HFFc6 (cell line): ENCODE measurements around the gene BRIP1. TPM values are rescaled to one million over a fixed set of nuclear protein-coding genes. Genes with fewer than 3 reads are reported as not detected.
"Not testable (repeated sequence)": the region's sequence is repeated elsewhere in the genome, so short reads cannot be mapped to it uniquely, and the experiment has no call there.

Source experiments
- DNase-seq: peaks from one replicate; pipeline ENCODE4 v3.0.0-alpha.2; 2018
- H3K27ac Mint-ChIP-seq: 2 replicates; pipeline ENCODE4 v1.8.0; 2020; ENCODE audit warnings: mild to moderate bottlenecking, mixed read lengths
- H3K27me3 Mint-ChIP-seq: 2 replicates; pipeline ENCODE4 v1.8.0; 2021; ENCODE audit warnings: mild to moderate bottlenecking, moderate library complexity, mixed read lengths; ENCODE audit not compliant: insufficient read depth
- H3K36me3 Mint-ChIP-seq: 2 replicates; pipeline ENCODE4 v1.8.0; 2021; ENCODE audit warnings: low read depth, mixed read lengths
- H3K4me1 Mint-ChIP-seq: 2 replicates; pipeline ENCODE4 v1.8.0; 2020; ENCODE audit warnings: low read depth, mixed read lengths
- H3K4me3 Mint-ChIP-seq: 2 replicates; pipeline ENCODE4 v1.8.0; 2020; ENCODE audit warnings: mild to moderate bottlenecking, moderate library complexity, mixed read lengths
- H3K9me3 Mint-ChIP-seq: 2 replicates; pipeline ENCODE4 v1.8.0; 2020; ENCODE audit warnings: mild to moderate bottlenecking, mixed read lengths
- total RNA-seq, 6 experiments: library from RNA; stranded (reverse); fragmentation: NEBNext Ultra II Directional; extraction: Animal tissue kit (Norgen Biotek cat#: 25700); gene quantifications; 2 replicates in 1 of 6; 3 replicates in 5 of 6; pipeline ENCODE4 v1.2.3, GENCODE V29; 2021
- TF ChIP-seq, protein P1 (sequence below): fragments of 200-600 bp; sonication (generic); IDR thresholded peaks from 2 replicates; pipeline ENCODE4 v1.5.0; 2021; ENCODE audit warnings: antibody characterized with exemption, mild to moderate bottlenecking

Gene BRIP1
- total RNA-seq, 6 experiments from 2014 or later: 4.6 to 9.7 (median 8.5) TPM

DNA sequence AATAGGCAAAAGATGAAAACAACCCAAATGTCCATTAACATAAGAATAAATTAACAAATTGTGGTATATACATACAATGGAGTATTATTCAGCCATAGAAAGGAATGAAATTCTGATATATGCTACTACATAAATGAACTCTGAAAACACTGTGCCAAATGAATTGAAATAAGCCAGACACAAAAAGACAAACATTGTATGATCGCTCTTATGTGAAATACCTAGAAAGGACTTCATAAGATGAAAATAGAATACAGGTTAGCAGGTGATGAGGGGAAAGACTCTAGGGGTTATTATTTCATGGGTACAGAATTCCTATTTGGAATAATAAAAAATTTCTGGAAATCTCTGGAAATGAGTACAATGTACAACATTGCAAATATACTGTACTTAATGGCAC lies 80.2 kb downstream of the BRIP1 start:
- no peaks in the 10 kb centered on the region; the same call in 1 of the 2 replicates for H3K36me3 Mint-ChIP-seq
- no peaks in the 10 kb centered on the region for H3K4me1 Mint-ChIP-seq
- no peak overlapping the region for H3K4me3 Mint-ChIP-seq
- TF ChIP-seq, protein P1, sequence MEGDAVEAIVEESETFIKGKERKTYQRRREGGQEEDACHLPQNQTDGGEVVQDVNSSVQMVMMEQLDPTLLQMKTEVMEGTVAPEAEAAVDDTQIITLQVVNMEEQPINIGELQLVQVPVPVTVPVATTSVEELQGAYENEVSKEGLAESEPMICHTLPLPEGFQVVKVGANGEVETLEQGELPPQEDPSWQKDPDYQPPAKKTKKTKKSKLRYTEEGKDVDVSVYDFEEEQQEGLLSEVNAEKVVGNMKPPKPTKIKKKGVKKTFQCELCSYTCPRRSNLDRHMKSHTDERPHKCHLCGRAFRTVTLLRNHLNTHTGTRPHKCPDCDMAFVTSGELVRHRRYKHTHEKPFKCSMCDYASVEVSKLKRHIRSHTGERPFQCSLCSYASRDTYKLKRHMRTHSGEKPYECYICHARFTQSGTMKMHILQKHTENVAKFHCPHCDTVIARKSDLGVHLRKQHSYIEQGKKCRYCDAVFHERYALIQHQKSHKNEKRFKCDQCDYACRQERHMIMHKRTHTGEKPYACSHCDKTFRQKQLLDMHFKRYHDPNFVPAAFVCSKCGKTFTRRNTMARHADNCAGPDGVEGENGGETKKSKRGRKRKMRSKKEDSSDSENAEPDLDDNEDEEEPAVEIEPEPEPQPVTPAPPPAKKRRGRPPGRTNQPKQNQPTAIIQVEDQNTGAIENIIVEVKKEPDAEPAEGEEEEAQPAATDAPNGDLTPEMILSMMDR: no peak
- H3K27ac Mint-ChIP-seq: no peak overlapping the region
- no peaks in the 10 kb centered on the region for H3K27me3 Mint-ChIP-seq
- no peaks in the 10 kb centered on the region for H3K9me3 Mint-ChIP-seq
- no peak for DNase-seq

DNA sequence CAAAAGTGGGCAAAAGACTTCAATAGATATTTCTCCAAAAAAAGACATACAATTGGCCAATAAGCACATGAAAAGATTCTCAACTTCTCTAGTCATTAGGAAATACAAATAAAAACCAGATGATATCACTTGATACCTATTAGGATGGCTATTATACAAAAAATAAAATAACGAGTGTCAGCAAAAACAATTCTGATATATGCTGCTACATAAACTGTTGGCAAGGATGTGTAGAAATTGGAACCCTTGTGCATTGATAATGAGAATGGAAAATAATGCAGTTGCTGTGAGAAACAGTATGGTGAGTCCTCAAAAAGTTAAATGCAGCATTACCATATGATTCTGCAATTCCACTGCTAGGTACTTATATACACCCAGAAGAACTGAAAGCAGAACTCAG lies 80.6 kb downstream of the BRIP1 start:
- DNase-seq: no peak
- no peaks in the 10 kb centered on the region for H3K27me3 Mint-ChIP-seq
- no peaks in the 10 kb centered on the region for H3K4me1 Mint-ChIP-seq
- TF ChIP-seq, protein P1: no peak
- no peak overlapping the region for H3K4me3 Mint-ChIP-seq
- no peak overlapping the region for H3K27ac Mint-ChIP-seq
- no peaks in the 10 kb centered on the region; the same call in 1 of the 2 replicates for H3K36me3 Mint-ChIP-seq
- H3K9me3 Mint-ChIP-seq: no peaks in the 10 kb centered on the region

DNA sequence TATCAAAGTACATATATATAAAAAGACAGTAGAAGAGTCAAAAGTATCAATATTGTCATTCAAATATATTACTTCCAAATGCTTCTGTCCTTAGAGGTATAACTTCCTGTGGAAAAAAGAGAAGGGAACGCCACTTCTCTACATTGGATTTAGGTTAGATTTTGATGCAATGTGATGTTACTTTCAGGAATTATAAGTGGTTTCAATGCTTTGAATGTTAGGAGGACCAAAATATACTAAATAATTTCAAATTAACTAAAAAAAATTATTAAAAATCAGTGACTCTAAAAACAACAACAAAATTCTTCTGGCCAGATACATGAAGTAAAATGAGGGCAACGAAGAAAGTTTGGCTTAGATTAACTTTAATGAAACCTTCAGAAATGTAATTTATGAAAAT lies 88.0 kb downstream of the BRIP1 start:
- TF ChIP-seq, protein P1: no peak
- peaks cover 38% of the 10 kb centered on the region for H3K4me1 Mint-ChIP-seq
- H3K9me3 Mint-ChIP-seq: peaks cover 13% of the 10 kb centered on the region
- H3K4me3 Mint-ChIP-seq: no peak overlapping the region
- no peak for DNase-seq
- H3K27ac Mint-ChIP-seq: no peak overlapping the region
- no peaks in the 10 kb centered on the region for H3K27me3 Mint-ChIP-seq
- peaks cover 27% of the 10 kb centered on the region for H3K36me3 Mint-ChIP-seq

DNA sequence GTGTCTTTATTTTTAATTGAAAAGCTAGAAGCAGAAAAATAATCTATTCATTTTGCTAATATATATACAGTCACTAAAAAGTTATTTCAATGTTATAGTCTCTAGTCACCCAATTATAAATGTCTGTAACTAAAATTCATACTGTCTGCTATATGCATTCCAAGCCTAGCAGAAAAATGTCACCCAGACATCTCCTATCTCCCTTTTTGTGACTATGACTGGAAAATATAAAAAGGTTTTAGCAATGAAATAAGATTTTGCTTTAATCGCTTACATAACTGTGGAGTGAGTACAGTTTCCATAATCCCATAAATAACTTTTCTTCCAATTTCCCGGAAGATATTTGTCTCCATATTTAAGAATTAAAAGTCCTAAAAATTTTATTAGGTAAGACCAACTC lies 88.6 kb downstream of the BRIP1 start:
- no peak for DNase-seq
- Mint-ChIP-seq H3K4me1 (peaks cover 44% of the 10 kb centered on the region), H3K4me3 (no peak overlapping the region), H3K9me3 (peaks cover 17% of the 10 kb centered on the region), H3K27ac (no peak overlapping the region), H3K27me3 (no peaks in the 10 kb centered on the region; the same call in 1 of the 2 replicates), H3K36me3 (peaks cover 33% of the 10 kb centered on the region)
- TF ChIP-seq, protein P1: no peak

DNA sequence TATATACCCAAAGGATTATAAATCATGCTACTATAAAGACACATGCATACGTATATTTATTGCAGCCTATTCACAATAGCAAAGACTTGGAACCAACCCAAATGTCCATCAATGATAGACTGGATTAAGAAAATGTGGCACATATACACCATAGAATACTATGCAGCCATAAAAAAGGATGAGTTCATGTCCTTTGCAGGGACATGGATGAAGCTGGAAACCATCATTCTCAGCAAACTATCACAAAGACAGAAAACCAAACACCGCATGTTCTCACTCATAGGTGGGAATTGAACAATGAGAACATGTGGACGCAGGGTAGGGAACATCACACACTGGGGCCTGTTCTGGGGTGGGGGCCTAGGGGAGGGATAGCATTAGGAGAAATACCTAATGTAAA lies 89.2 kb downstream of the BRIP1 start:
- H3K27me3 Mint-ChIP-seq, DNase-seq, H3K27ac Mint-ChIP-seq, H3K4me3 Mint-ChIP-seq: not testable (repeated sequence)
- H3K9me3 Mint-ChIP-seq: peaks cover 17% of the 10 kb centered on the region
- peaks cover 50% of the 10 kb centered on the region for H3K4me1 Mint-ChIP-seq
- H3K36me3 Mint-ChIP-seq: peaks cover 39% of the 10 kb centered on the region

DNA sequence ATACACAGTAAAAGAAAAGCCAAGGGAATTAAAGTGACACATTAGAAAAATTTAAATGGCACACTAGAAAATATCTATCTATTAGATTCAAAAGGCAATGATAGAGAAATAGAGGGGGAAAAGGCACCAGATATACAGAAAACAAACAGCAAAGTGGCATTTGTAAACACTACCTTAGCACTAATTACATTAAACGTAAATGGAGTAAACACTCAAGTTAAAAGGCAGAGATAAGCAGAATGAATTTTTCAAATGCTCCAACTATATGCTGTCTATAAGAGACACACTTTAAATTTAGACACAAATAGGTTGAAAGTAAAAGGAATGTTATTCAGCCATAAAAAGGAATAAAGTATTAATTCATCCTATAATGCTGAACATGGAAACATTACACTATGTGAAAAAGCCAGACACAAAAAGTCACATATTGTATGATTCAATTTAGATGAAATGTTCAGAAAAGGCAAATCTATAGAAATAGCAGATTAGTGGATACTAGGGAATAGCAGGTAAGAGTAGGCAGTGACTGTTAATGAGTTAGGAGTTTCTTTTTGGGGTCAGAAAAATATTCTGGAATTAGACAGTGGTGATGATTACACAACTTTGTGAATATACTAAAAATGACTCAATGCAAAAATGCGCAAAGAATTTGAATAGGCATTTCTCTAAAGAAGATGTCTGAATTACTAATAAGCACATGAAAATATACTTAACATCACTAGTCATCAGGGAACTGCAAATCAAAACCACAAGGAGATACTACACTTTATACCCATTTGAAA lies 92.4 kb downstream of the BRIP1 start:
- Mint-ChIP-seq H3K36me3 (peaks cover 58% of the 10 kb centered on the region), H3K4me3 (no peak overlapping the region), H3K9me3 (peaks cover 17% of the 10 kb centered on the region), H3K27ac (peak overlapping the region; percentile 34), H3K27me3 (no peaks in the 10 kb centered on the region; the same call in 1 of the 2 replicates), H3K4me1 (peaks cover 70% of the 10 kb centered on the region)
- TF ChIP-seq, protein P1: no peak
- peak; percentile 82 for DNase-seq
